Mucosa of descending colon (tissue), 3 donors: ENCODE measurements around the gene CTH. TPM values are rescaled to one million over a fixed set of nuclear protein-coding genes. Genes with fewer than 3 reads are reported as not detected.
"Not testable (repeated sequence)": the region's sequence is repeated elsewhere in the genome, so short reads cannot be mapped to it uniquely, and the experiment has no call there.

Source experiments
- ATAC-seq: fragments of 200-7000 bp; cut with Tn5 transposase; one replicate; pipeline ENCODE4 v1.9.1; 2020; ENCODE audit warnings: mild to moderate bottlenecking, moderate library complexity
- DNase-seq, 3 donors: peaks; one replicate each; pipeline ENCODE4 v3.0.0-alpha.2; 2020
- H3K36me3 ChIP-seq: fragments of 200-600 bp; one replicate; pipeline ENCODE4 v1.8.0; 2021; ENCODE audit warnings: low read depth, mild to moderate bottlenecking
- H3K4me1 ChIP-seq: fragments of 200-600 bp; one replicate; pipeline ENCODE4 v1.8.0; 2021; ENCODE audit warnings: low read depth, mild to moderate bottlenecking
- H3K4me3 ChIP-seq: fragments of 200-600 bp; one replicate; pipeline ENCODE4 v1.8.0; 2021; ENCODE audit warnings: mild to moderate bottlenecking
- H3K9me3 ChIP-seq: fragments of 200-600 bp; one replicate; pipeline ENCODE4 v1.8.0; 2021; ENCODE audit warnings: mild to moderate bottlenecking
- intact Hi-C, 2 donors: fragments of 100-400 bp; cut with DNase I in 1 of 2; cut with micrococcal nuclease in 1 of 2; formaldehyde crosslinking; loops; one replicate each; pipeline versions ENCODE4 v1.11.0 to v1.11.1; 2022; cut with DNase I, micrococcal nuclease
- total RNA-seq, 3 donors: library from RNA; stranded (reverse); fragmentation: NEBNext Ultra II Directional in 2 of 3; extraction: Animal tissue kit (Norgen Biotek cat#: 25700) in 2 of 3; gene quantifications; one replicate each; pipeline versions ENCODE4 v1.2.1 to v1.2.4, GENCODE V29; 2021 to 2023
- TF ChIP-seq, protein P1 (sequence below): fragments of 200-600 bp; IDR thresholded peaks from one replicate; pipeline ENCODE4 v1.8.0; 2022; ENCODE audit warnings: antibody characterized with exemption, mild to moderate bottlenecking
- donor health status: DM: no; HTN: no; CAD: no; lungs with moderate emphysema.
- donor health status: DM: no; HTN: no; CAD: no.
- donor health status: DM: no; HTN: yes; CAD: no.

CTH gene
- total RNA-seq, 3 donors from 2014 or later = 5.4 to 13.8 (median 7.2) TPM

DNA sequence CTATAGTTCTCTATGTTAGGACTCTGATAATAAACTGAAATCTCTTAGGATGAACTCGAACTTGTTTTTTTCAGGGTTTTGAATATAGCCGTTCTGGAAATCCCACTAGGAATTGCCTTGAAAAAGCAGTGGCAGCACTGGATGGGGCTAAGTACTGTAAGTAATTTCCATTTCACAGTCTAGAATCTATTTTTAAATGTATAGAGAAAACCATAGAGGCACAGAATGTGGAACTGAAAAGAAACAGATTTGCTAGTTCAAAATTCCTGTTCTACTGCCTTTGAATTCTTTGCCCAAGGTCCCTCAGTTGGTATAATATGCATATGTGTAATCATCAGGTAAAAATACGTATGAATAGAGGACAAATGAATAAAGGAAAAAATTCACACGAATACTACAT, 4.8 kb downstream of the CTH start:
- ATAC-seq (no peak), DNase-seq (no peak)
- TF ChIP-seq, protein P1, sequence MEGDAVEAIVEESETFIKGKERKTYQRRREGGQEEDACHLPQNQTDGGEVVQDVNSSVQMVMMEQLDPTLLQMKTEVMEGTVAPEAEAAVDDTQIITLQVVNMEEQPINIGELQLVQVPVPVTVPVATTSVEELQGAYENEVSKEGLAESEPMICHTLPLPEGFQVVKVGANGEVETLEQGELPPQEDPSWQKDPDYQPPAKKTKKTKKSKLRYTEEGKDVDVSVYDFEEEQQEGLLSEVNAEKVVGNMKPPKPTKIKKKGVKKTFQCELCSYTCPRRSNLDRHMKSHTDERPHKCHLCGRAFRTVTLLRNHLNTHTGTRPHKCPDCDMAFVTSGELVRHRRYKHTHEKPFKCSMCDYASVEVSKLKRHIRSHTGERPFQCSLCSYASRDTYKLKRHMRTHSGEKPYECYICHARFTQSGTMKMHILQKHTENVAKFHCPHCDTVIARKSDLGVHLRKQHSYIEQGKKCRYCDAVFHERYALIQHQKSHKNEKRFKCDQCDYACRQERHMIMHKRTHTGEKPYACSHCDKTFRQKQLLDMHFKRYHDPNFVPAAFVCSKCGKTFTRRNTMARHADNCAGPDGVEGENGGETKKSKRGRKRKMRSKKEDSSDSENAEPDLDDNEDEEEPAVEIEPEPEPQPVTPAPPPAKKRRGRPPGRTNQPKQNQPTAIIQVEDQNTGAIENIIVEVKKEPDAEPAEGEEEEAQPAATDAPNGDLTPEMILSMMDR = no peak
- intact Hi-C loops = no loop called here
- no peaks in the 10 kb centered on the region for H3K4me1 ChIP-seq
- H3K36me3 ChIP-seq = no peaks in the 10 kb centered on the region
- no peaks in the 10 kb centered on the region for H3K9me3 ChIP-seq
- H3K4me3 ChIP-seq = no peak overlapping the region

DNA sequence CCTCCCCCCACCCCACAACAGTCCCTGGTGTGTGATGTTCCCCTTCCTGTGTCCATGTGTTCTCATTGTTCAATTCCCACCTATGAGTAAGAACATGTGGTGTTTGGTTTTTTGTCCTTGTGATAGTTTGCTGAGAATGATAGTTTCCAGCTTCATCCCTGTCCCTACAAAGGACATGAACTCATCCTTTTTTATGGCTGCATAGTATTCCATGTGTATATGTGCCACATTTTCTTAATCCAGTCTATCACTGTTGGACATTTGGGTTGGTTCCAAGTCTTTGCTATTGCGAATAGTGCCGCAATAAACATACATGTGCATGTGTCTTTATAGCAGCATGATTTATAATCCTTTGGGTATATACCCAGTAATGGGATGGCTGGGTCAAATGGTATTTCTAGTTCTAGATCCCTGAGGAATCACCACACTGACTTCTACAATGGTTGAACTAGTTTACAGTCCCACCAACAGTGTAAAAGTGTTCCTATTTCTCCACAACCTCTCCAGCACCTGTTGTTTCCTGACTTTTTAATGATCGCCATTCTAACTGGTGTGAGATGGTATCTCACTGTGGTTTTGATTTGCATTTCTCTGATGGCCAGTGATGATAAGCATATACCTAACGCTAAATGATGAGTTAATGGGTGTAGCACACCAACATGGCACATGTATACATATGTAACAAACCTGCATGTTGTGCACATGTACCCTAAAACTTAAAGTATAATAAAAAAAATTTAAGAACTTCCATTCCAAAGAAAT, 8.1 kb downstream of the CTH start:
- ATAC-seq = not testable (repeated sequence)

DNA sequence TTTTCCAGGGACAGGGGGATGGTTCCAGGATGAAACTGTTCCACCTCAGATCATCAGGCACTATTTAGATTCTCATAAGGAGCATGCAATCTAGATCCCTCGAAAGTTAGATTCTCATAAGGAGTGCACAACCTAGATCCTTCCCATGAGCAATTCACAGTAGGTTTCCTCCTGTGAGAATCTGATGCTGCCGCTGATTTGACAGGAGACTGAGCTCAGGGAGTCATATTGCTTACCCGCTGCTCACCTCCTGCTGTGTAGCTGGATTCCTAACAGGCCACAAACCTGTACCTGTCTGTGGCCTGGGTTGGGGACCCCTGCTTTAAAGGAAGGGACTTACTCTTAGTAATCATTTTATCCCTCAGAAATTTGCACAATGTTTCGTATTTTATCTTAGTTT, 9.3 kb downstream of the CTH start:
- Histone ChIP-seq H3K4me3 (no peak overlapping the region), H3K36me3 (no peaks in the 10 kb centered on the region), H3K9me3 (no peaks in the 10 kb centered on the region), H3K4me1 (no peaks in the 10 kb centered on the region)
- ATAC-seq (no peak), DNase-seq (no peak)
- intact Hi-C loops = no loop called here
- TF ChIP-seq, protein P1 = no peak

More for the DNA sequence above, 8.1 kb downstream of the CTH start:
- H3K4me3 ChIP-seq, DNase-seq, intact Hi-C loops, H3K4me1 ChIP-seq, H3K36me3 ChIP-seq, H3K9me3 ChIP-seq: not testable (repeated sequence)

DNA sequence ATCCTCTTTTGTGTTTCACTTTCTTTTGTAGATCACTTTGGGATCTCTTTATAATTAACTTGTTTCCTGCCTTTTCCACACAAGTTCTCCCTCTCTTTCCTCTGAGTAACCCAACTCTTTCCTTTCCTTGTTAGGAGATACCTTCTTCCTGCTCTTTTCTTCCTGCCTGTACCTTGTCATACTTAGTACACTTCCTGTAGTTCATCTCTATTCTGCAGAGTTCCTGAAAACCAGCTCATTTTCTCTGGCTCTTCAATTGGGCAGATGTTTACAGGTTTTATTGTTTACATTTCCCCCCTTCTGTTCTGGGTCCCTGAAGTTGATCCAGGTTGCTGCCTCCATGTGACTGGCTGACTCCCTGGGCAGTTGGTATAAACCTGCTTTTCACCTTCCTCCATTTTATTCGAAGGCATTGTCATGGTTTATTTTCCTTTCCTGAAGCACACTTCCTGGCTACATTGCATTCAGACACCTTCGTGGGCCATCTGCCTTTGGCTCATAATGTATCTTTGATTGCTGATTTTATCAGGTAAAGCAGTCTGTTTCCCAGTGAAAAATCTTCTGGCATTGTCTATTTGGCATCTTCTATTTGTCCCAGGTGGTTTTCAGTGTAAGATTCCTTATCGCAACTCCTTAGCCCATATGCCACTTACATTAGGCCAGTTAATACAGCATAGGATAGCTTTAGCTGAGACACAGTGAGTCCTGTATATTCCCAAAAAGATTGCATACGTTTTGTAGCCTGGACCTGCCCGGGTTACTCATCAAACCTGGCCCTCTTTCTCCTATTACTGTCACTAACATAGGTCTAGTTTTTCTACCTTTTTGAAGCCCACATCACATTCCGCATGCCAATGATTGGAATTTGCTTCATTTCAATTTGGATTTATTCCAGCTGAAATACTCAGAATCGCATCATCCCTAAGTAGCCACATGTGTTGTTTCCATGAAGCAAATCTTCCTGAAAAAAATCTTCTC, 15.4 kb downstream of the CTH start:
- no peaks in the 10 kb centered on the region for H3K36me3 ChIP-seq
- H3K4me3 ChIP-seq = no peak overlapping the region
- ATAC-seq = no peak
- intact Hi-C loops = no loop called here
- no peaks in the 10 kb centered on the region for H3K9me3 ChIP-seq
- TF ChIP-seq, protein P1 = no peak
- H3K4me1 ChIP-seq = peaks cover 11% of the 10 kb centered on the region
- no peak for DNase-seq

DNA sequence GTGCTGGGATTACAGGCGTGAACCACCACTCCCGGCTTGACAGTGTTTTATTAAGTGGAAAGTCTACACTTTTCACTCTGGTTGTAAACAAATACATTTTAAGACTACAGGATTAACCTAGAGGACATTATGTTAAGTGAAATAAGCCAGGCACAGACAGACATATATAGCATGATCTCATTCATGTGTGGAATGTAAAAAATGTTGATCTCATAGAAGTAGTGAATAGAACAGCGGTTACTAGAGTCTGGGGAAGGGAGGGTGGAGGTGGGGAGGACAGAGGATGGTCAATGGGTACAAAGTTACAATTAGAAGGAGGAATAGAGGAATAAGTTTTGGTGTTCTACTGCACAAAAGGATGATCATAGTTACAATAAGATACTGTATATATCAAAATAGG, 16.9 kb downstream of the CTH start:
- no peaks in the 10 kb centered on the region for H3K36me3 ChIP-seq
- no peak for ATAC-seq
- intact Hi-C loops = no loop called here
- H3K9me3 ChIP-seq = no peaks in the 10 kb centered on the region
- no peak for DNase-seq
- peaks cover 11% of the 10 kb centered on the region for H3K4me1 ChIP-seq
- TF ChIP-seq, protein P1 = no peak
- no peak overlapping the region for H3K4me3 ChIP-seq

DNA sequence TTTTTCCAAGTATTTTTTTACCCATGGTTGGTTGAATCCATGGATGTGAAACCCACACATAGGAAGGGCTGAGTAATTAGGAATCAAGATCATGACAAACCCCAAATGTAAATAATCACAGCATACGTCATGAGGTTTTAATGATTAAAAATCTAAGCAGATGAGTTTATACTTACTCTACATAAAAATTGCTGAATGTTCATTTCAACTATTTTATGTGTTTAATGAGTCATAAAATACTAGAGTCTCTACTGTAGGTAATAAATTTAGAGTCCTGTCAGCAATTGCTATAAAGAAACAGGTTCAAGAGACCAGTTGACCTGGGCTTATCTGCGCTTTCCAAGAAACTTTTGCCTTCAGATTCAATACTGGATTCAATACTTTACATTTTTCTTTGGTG, 18.2 kb downstream of the CTH start:
- Histone ChIP-seq H3K4me1 (peaks cover 11% of the 10 kb centered on the region), H3K36me3 (no peaks in the 10 kb centered on the region), H3K9me3 (no peaks in the 10 kb centered on the region), H3K4me3 (no peak overlapping the region)
- DNase-seq = no peak
- ATAC-seq = peak; percentile 13
- intact Hi-C loops = no loop called here
- TF ChIP-seq, protein P1 = no peak
